Tongue (tissue), 2 donors: Measurements from ENCODE around the gene RPS15A. TPM values are rescaled to one million over a fixed set of nuclear protein-coding genes. Genes with fewer than 3 reads are reported as not detected.
"Not testable (repeated sequence)": the region's sequence is repeated elsewhere in the genome, so short reads cannot be mapped to it uniquely, and the experiment has no call there.

Experiments used
- DNase-seq: peaks from one replicate; pipeline ENCODE4 v3.0.0-alpha.2; 2015
- total RNA-seq: library from RNA; depleted of rRNA; stranded (reverse); fragments of >200 nt; gene quantifications from one replicate; pipeline ENCODE4 v1.2.3, GENCODE V29; 2014

The RPS15A gene
- total RNA-seq, 1 donor from 2014 or later: 1,654 TPM

- not testable (repeated sequence) for DNase-seq
Measured at GRCh38 chr16:18742870-18743269, 47.3 kb downstream of the RPS15A start.

GRCh38 chr16:18740027-18740426 lies 50.1 kb downstream of the RPS15A start:
- not testable (repeated sequence) for DNase-seq

- DNase-seq: not testable (repeated sequence)
Measured at GRCh38 chr16:18738768-18739167, 51.4 kb downstream of the RPS15A start.

- not testable (repeated sequence) for DNase-seq
Measured at GRCh38 chr16:18734279-18734678, 55.9 kb downstream of the RPS15A start.

Other genes with a start within 250 kb of the RPS15A start
- 56.1 TPM for gene NOMO2, start 228.2 kb downstream of the RPS15A start, total RNA-seq
- gene ARL6IP1, start 11.2 kb upstream of the RPS15A start, total RNA-seq: 150 TPM
- gene SMG1, start 136.1 kb upstream of the RPS15A start, total RNA-seq: 134 TPM
- gene TMC7, start 193.6 kb upstream of the RPS15A start, total RNA-seq: 2.4 TPM